ENCODE data around the gene PNMA8B. TPM values are rescaled to one million over a fixed set of nuclear protein-coding genes. Genes with fewer than 3 reads are reported as not detected.

The PNMA8B gene
- total RNA-seq, 1 donor from 2014 or later = 0.76 TPM

- DNase-seq = no peak
- Mint-ChIP-seq H3K36me3 (ENCODE audit: unreplicated experiment) (no peaks in the 10 kb centered on the region), H3K4me1 (ENCODE audit: low read depth, unreplicated experiment) (no peaks in the 10 kb centered on the region), H3K9me3 (ENCODE audit: unreplicated experiment) (peaks cover 1% of the 10 kb centered on the region), H3K4me3 (ENCODE audit: unreplicated experiment) (no peak overlapping the region), H3K27me3 (ENCODE audit: unreplicated experiment) (peaks cover 1% of the 10 kb centered on the region), H3K27ac (ENCODE audit: unreplicated experiment) (no peak overlapping the region)
- TF ChIP-seq CTCF (IDR thresholded peaks at IDR 0.05; ENCODE audit: partially characterized antibody, unreplicated experiment) = no peak
Measured at GRCh38 chr19:46456930-46457329, 38.7 kb downstream of the PNMA8B start.

GRCh38 chr19:46454244-46454643 is 41.4 kb downstream of the PNMA8B start:
- Mint-ChIP-seq H3K4me1 (ENCODE audit: low read depth, unreplicated experiment) (peaks cover 3% of the 10 kb centered on the region), H3K27ac (ENCODE audit: unreplicated experiment) (no peak overlapping the region), H3K36me3 (ENCODE audit: unreplicated experiment) (peaks cover 7% of the 10 kb centered on the region), H3K9me3 (ENCODE audit: unreplicated experiment) (peaks cover 1% of the 10 kb centered on the region), H3K4me3 (ENCODE audit: unreplicated experiment) (no peak overlapping the region), H3K27me3 (ENCODE audit: unreplicated experiment) (no peaks in the 10 kb centered on the region)
- no peak for DNase-seq
- TF ChIP-seq CTCF (IDR thresholded peaks at IDR 0.05; ENCODE audit: partially characterized antibody, unreplicated experiment) = no peak

- Mint-ChIP-seq H3K4me1 (ENCODE audit: low read depth, unreplicated experiment) (peaks cover 3% of the 10 kb centered on the region), H3K36me3 (ENCODE audit: unreplicated experiment) (peaks cover 7% of the 10 kb centered on the region), H3K9me3 (ENCODE audit: unreplicated experiment) (peaks cover 1% of the 10 kb centered on the region), H3K27ac (ENCODE audit: unreplicated experiment) (no peak overlapping the region), H3K4me3 (ENCODE audit: unreplicated experiment) (no peak overlapping the region), H3K27me3 (ENCODE audit: unreplicated experiment) (no peaks in the 10 kb centered on the region)
- no peak for DNase-seq
- TF ChIP-seq CTCF (IDR thresholded peaks at IDR 0.05; ENCODE audit: partially characterized antibody, unreplicated experiment) = no peak
Measured at GRCh38 chr19:46453661-46454060, 42.0 kb downstream of the PNMA8B start.

- H3K4me3 Mint-ChIP-seq (ENCODE audit: unreplicated experiment) = no peak overlapping the region
- peaks cover 3% of the 10 kb centered on the region for H3K4me1 Mint-ChIP-seq (ENCODE audit: low read depth, unreplicated experiment)
- H3K27ac Mint-ChIP-seq (ENCODE audit: unreplicated experiment) = no peak overlapping the region
- no peak for DNase-seq
- no peaks in the 10 kb centered on the region for H3K27me3 Mint-ChIP-seq (ENCODE audit: unreplicated experiment)
- H3K36me3 Mint-ChIP-seq (ENCODE audit: unreplicated experiment) = peaks cover 7% of the 10 kb centered on the region
- H3K9me3 Mint-ChIP-seq (ENCODE audit: unreplicated experiment) = peaks cover 1% of the 10 kb centered on the region
- no peak for TF ChIP-seq CTCF (IDR thresholded peaks at IDR 0.05; ENCODE audit: partially characterized antibody, unreplicated experiment)
Measured at GRCh38 chr19:46452186-46452585, 43.5 kb downstream of the PNMA8B start.

- Mint-ChIP-seq H3K4me1 (ENCODE audit: low read depth, unreplicated experiment) (peaks cover 3% of the 10 kb centered on the region), H3K27ac (ENCODE audit: unreplicated experiment) (no peak overlapping the region), H3K9me3 (ENCODE audit: unreplicated experiment) (peaks cover 1% of the 10 kb centered on the region), H3K4me3 (ENCODE audit: unreplicated experiment) (no peak overlapping the region), H3K36me3 (ENCODE audit: unreplicated experiment) (peaks cover 7% of the 10 kb centered on the region), H3K27me3 (ENCODE audit: unreplicated experiment) (no peaks in the 10 kb centered on the region)
- DNase-seq = no peak
- no peak for TF ChIP-seq CTCF (IDR thresholded peaks at IDR 0.05; ENCODE audit: partially characterized antibody, unreplicated experiment)
Measured at GRCh38 chr19:46451352-46451751, 44.3 kb downstream of the PNMA8B start.
